MM.1S (cell line): ENCODE data around the gene CSE1L.

Experiments
- EZH2 ChIP-seq: fragments of 300-600 bp; sonication (generic); optimal IDR thresholded peaks from 2 replicates; pipeline ENCODE3; 2017; ENCODE audit warnings: low read depth, mild to moderate bottlenecking, antibody characterized with exemption, low read length, mixed read lengths
- EZH2phosphoT487 ChIP-seq: fragments of 300-600 bp; sonication (generic); IDR thresholded peaks from 2 replicates; pipeline ENCODE4 v1.6.1; 2018; ENCODE audit warnings: antibody characterized with exemption, low read length

- TF ChIP-seq EZH2phosphoT487 (no peak), EZH2 (no peak)
Observed at GRCh38 chr20:49054056-49054643, 8.0 kb downstream of the CSE1L start.
